ENCODE data around the gene SERTM1. TPM values are rescaled to one million over a fixed set of nuclear protein-coding genes. Genes with fewer than 3 reads are reported as not detected.

The SERTM1 gene
- total RNA-seq, 2 experiments from 2014 or later: not detected

DNA sequence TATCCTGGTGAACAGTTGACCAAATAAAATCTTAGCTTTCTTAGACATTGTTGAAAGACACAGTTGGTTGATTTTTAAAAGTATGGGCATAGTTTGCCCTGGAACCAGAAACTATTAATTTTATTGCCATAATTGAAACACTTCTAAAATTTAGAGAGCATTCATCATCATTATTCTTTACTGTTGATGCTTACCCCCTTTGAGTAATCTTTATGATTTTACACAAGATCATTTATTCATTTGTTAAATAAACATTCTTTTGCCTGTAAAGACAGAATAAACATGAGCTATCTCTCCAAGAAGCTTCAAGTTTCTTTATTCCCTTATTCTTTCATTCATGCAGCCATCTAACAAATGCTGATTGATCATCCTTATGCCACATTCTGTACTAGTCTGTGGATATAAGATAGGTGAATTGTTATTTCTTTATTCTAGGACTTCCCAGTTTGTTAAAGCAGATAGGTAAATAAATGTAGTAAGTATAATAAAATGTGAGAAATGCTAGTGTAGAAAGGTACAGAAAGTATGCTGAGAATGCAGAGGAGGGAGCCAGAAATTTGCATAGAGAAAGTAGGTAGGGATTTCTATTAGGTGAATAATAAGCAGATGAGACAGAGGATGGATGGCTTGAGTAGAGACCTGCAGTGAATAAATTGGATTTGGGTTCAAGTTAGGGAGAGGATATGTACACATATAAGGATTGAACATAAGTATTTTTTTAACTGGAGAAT lies 8.2 kb downstream of the SERTM1 start:
- DNase-seq: no peak

DNA sequence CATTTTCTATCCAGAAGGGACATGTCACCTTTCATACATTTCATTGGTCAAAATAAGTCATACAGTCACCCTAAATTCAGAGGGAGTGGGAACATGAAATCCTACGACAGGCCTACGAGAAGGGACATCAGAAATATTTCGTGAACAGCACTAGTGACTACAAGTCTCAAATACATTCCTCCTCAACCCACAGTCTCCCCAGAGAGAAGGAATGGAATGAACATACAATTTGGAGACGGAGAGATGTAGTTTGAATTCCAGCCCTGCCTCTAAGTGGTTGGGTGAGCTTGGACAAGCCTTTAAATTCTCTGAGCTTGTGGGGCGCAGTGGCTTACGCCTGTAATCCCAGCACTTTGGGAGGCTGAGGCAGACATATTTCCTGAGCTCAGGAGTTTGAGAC lies 9.9 kb downstream of the SERTM1 start:
- peaks cover 4% of the 10 kb centered on the region for H3K27me3 Mint-ChIP-seq
- POLR2A ChIA-PET: no interaction called here
- no peak for ATAC-seq (ENCODE audit: low read depth)
- no peak overlapping the region for H3K4me3 Mint-ChIP-seq
- no peaks in the 10 kb centered on the region for H3K9me3 Mint-ChIP-seq
- no peak for DNase-seq
- H3K27ac Mint-ChIP-seq: no peak overlapping the region
- no peaks in the 10 kb centered on the region for H3K4me1 Mint-ChIP-seq
- H3K36me3 Mint-ChIP-seq: no peaks in the 10 kb centered on the region

More for the DNA sequence above, 8.2 kb downstream of the SERTM1 start:
- Mint-ChIP-seq H3K9me3 (no peaks in the 10 kb centered on the region), H3K36me3 (no peaks in the 10 kb centered on the region), H3K27ac (no peak overlapping the region), H3K27me3 (peaks cover 4% of the 10 kb centered on the region), H3K4me1 (no peaks in the 10 kb centered on the region), H3K4me3 (no peak overlapping the region)
- no peak for ATAC-seq (ENCODE audit: low read depth)
- POLR2A ChIA-PET: no interaction called here

DNA sequence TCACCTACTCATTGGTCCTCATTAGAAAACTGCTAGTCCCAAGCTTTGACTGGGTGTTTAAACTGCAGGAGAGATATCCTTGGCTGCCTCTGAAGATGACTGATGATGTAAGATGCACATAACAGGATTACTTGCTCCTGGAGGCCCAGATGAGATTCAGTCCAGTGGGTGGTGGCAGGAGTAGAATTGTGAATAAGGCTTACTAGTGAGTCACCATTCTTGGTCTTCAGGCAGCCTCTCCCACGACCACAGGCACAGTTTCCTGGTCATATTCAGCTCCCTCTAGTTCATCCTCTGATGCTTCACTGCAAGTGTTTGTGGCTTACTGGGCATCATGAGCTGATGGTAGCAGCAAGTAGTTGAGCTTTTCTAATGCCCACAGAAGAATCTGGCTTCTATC lies 12.1 kb downstream of the SERTM1 start:
- Mint-ChIP-seq H3K36me3 (no peaks in the 10 kb centered on the region), H3K9me3 (no peaks in the 10 kb centered on the region), H3K27me3 (peaks cover 6% of the 10 kb centered on the region), H3K27ac (no peak overlapping the region), H3K4me3 (no peak overlapping the region), H3K4me1 (no peaks in the 10 kb centered on the region)
- POLR2A ChIA-PET: no interaction called here
- no peak for DNase-seq
- ATAC-seq (ENCODE audit: low read depth): no peak

DNA sequence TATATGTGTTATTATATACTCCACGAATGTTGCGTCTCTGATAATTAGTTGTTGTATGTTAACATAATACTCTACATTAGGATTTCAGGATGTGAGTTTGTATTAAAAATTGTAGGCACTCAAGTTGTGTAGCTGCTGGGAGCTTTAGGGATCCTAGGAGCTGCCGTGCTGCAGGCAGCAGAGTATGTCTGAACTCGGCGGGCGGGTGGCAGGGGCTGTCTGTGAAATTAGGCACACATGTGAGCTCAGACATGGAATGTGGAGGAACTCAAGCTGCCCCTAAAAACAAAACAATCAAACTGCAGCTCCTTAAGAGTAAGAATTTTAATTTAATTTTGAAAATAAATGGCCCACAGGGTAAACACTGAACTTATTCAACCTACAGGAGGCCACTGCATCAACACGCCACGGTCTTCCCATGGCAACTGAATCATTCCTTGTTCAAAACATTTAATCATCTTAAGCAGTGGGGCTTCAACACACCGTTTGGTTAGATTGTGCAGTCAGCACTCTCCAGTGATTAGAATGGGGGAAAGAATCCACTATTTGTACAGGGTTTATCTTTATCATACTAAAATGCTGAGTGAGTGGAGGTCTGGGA lies 22.7 kb downstream of the SERTM1 start:
- Mint-ChIP-seq H3K9me3 (no peaks in the 10 kb centered on the region), H3K36me3 (no peaks in the 10 kb centered on the region)
- POLR2A ChIA-PET: no interaction called here

DNA sequence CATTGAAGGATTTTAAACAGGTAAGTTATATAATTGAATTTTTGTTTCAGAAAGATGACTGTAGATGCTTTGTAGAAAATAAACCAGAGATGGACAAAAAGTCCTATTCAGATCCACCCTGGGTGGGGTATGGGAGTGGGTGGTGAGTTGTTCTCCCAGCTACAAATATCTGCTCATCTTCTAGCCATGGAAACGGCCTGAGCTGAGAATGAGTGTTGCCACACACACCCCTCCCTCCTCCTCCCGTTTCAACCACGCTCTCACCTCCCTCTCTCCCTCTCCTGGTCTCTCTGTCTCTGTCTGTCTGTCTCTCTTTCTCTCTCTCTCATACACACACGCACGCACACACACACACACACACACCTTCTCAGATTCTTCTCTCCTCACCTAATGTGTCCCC lies 26.4 kb downstream of the SERTM1 start:
- Mint-ChIP-seq H3K36me3 (no peaks in the 10 kb centered on the region), H3K4me3 (no peak overlapping the region), H3K4me1 (no peaks in the 10 kb centered on the region), H3K9me3 (no peaks in the 10 kb centered on the region), H3K27me3 (peaks cover 6% of the 10 kb centered on the region), H3K27ac (no peak overlapping the region)
- DNase-seq (no peak), ATAC-seq (ENCODE audit: low read depth) (no peak)
- POLR2A ChIA-PET: no interaction called here

More for the DNA sequence above, 22.7 kb downstream of the SERTM1 start:
- H3K4me1 Mint-ChIP-seq: no peaks in the 10 kb centered on the region
- no peak overlapping the region for H3K27ac Mint-ChIP-seq
- H3K4me3 Mint-ChIP-seq: no peak overlapping the region
- DNase-seq (no peak), ATAC-seq (ENCODE audit: low read depth) (no peak)
- H3K27me3 Mint-ChIP-seq: peaks cover 11% of the 10 kb centered on the region

DNA sequence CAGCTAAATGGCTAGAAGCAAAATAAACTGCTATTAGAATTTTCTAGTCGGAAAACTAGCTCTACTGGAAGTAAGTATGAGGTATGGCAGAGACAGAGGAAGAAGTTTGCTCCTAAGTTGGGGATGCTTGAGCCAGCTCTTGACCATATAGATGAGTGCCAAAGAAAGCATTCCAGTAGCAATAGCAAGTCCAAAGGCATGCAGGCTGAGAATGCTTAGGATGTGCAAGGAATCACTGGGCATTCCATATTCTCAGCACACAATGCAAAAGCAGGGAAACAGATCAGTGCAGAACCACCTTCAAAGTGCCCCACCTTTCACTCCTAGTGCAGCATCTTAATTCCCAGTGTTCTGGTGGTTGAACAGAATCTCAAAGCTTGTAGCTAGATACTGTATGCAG lies 32.9 kb downstream of the SERTM1 start:
- DNase-seq: no peak
- H3K4me3 Mint-ChIP-seq: no peak overlapping the region
- no peaks in the 10 kb centered on the region for H3K27me3 Mint-ChIP-seq
- H3K9me3 Mint-ChIP-seq: no peaks in the 10 kb centered on the region
- no peak for ATAC-seq (ENCODE audit: low read depth)
- H3K36me3 Mint-ChIP-seq: no peaks in the 10 kb centered on the region
- POLR2A ChIA-PET: no interaction called here
- H3K27ac Mint-ChIP-seq: no peak overlapping the region
- no peaks in the 10 kb centered on the region for H3K4me1 Mint-ChIP-seq

DNA sequence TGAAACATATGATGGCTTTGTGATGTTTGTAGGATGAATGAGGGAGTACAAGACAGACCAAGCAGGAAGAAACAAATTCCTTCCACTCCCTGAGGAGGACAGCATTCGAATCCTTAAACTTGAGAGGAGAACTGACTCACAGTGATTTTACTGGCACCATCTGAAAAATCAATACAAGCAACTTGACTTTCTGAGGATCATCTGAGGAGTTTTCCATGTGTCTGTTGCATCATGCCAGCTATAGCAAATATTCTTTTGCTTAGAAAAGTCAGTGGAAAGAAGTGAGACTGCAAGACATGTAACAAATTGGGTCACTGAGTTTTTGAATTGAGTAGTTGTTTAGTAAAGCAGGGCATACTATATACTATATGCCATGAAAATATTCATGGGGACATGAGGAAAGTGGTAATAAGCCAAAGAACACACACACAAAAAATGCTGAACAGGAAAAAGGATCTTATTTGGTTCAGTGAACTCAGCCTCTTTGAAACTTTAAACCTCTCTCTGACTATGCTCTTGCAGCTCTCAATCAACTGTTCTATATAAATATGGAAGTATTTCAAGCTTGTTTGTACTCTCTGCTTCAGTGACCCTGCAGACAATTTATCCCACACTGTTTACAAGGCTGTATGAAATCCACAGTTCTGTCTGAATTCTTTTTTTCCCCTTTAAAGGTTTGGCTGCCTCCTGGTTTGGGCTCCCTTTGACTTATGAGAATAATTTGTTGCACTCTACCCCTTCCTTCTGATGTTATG lies 35.5 kb downstream of the SERTM1 start:
- H3K27me3 Mint-ChIP-seq: peaks cover 3% of the 10 kb centered on the region
- H3K36me3 Mint-ChIP-seq: no peaks in the 10 kb centered on the region
- H3K4me1 Mint-ChIP-seq: no peaks in the 10 kb centered on the region
- DNase-seq: no peak
- no peak for ATAC-seq (ENCODE audit: low read depth)
- H3K9me3 Mint-ChIP-seq: no peaks in the 10 kb centered on the region
- no peak overlapping the region for H3K27ac Mint-ChIP-seq
- no peak overlapping the region for H3K4me3 Mint-ChIP-seq
- POLR2A ChIA-PET: no interaction called here

DNA sequence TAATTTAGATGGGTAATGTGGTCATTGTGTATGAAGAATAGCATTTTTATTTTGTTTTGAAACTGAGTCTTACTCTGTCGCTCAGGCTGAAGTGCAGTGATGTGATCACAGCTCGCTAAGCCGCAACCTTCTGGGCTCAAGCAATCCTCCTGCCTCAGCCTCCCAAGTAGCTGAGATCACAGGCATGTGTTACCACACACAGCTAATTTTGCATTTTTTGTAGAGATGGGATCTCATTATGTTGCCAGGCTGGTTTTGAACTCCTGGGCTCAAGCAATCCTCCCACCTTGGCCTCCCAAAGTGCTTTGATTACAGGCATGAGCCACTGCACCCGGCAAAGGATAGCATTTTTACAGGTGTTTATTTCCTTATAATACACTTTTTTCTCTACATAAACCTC lies 36.6 kb downstream of the SERTM1 start:
- no peaks in the 10 kb centered on the region for H3K4me1 Mint-ChIP-seq
- POLR2A ChIA-PET: no interaction called here
- H3K36me3 Mint-ChIP-seq: no peaks in the 10 kb centered on the region

DNA sequence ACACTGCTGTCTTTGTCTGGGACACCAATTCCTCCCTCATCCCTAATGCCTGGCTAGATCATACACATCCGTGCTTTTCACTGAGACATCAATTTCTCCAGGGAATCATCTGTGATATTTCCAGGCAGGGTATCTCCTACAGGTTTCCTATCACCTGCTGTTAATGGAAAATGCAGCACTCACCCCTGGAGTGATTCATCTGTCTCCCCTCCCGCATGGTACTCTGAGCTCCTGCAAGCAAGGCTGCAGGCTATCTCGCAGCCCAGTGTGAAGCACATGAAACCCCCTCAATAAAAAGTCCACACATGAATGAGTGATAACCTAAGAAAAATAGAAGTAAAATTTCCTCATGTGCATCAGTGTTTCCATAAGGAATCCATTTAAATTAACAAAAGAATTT lies 38.5 kb downstream of the SERTM1 start:
- no peak overlapping the region for H3K4me3 Mint-ChIP-seq
- no peak for DNase-seq
- no peak for ATAC-seq (ENCODE audit: low read depth)
- no peaks in the 10 kb centered on the region for H3K9me3 Mint-ChIP-seq
- POLR2A ChIA-PET: no interaction called here
- H3K27ac Mint-ChIP-seq: no peak overlapping the region
- no peaks in the 10 kb centered on the region for H3K36me3 Mint-ChIP-seq
- H3K4me1 Mint-ChIP-seq: no peaks in the 10 kb centered on the region
- peaks cover 7% of the 10 kb centered on the region for H3K27me3 Mint-ChIP-seq

More for the DNA sequence above, 36.6 kb downstream of the SERTM1 start:
- DNase-seq (no peak), ATAC-seq (ENCODE audit: low read depth) (no peak)
- peaks cover 7% of the 10 kb centered on the region for H3K27me3 Mint-ChIP-seq
- H3K4me3 Mint-ChIP-seq: no peak overlapping the region
- H3K27ac Mint-ChIP-seq: no peak overlapping the region
- H3K9me3 Mint-ChIP-seq: no peaks in the 10 kb centered on the region

DNA sequence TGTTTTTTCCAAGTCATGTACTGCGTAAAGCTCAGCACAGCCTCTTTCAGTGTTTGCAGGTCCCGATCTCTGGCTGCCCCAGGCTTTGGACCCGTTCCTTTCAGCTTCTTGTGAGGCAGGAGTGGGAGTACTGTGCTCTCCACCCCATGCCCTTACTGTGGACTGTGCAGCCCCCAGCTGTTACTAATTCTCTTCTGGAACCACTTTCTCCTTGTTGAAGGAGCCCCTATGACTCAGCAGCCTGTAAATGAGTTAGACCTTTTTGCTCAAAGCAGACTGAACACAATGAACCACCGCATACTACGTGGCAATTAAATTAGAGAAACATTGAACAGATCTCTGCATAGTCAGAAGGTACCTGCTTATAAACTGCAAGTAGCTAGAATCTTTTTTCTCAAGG lies 39.0 kb downstream of the SERTM1 start:
- POLR2A ChIA-PET: no interaction called here
- ATAC-seq (ENCODE audit: low read depth): no peak
- Mint-ChIP-seq H3K4me3 (no peak overlapping the region), H3K36me3 (no peaks in the 10 kb centered on the region), H3K27ac (no peak overlapping the region), H3K27me3 (peaks cover 7% of the 10 kb centered on the region), H3K4me1 (no peaks in the 10 kb centered on the region), H3K9me3 (no peaks in the 10 kb centered on the region)
- DNase-seq: no peak

DNA sequence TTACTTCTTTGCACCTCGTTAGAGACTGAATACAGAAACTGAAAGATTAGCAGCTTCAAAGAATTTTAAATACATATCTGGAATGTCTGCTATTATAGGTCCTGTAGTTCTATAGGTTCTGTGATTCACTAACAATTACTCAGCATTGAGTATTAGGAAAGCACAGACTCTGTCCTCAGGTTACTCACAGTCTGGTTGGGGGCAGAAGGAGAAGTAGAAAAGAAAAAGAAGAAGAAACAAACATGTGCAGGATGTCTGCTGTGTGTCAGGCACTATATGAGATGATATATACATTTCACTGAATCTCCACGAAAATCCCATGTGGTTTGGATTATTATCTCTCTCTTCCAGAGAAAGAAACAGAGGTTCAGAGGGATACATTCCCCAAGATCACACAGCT lies 40.1 kb downstream of the SERTM1 start:
- Mint-ChIP-seq H3K36me3 (no peaks in the 10 kb centered on the region), H3K9me3 (no peaks in the 10 kb centered on the region), H3K4me1 (no peaks in the 10 kb centered on the region), H3K4me3 (no peak overlapping the region), H3K27me3 (peaks cover 7% of the 10 kb centered on the region), H3K27ac (no peak overlapping the region)
- POLR2A ChIA-PET: no interaction called here
- no peak for DNase-seq
- ATAC-seq (ENCODE audit: low read depth): no peak

DNA sequence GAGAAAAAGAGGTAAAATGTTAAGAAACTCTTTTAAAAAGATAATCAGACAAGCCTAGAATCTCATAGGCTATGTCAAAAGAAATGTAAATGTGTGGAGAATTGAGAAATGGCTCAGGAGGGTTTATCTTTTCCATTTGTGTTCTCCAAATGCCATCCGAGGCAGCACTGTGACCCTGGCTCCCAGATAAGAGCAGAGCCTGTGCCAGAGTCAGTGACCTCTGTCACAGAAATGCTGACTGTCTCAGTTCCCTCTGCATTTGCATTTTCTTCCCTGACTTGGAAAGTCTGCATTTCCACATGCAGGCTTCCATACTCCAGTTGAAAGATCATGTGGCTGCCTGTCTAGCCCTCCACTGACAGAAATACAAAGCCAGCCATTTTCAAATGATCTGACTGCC lies 42.0 kb downstream of the SERTM1 start:
- Mint-ChIP-seq H3K36me3 (no peaks in the 10 kb centered on the region), H3K4me3 (no peak overlapping the region), H3K27me3 (peaks cover 7% of the 10 kb centered on the region), H3K4me1 (no peaks in the 10 kb centered on the region), H3K9me3 (no peaks in the 10 kb centered on the region), H3K27ac (no peak overlapping the region)
- ATAC-seq (ENCODE audit: low read depth): no peak
- POLR2A ChIA-PET: no interaction called here
- no peak for DNase-seq

DNA sequence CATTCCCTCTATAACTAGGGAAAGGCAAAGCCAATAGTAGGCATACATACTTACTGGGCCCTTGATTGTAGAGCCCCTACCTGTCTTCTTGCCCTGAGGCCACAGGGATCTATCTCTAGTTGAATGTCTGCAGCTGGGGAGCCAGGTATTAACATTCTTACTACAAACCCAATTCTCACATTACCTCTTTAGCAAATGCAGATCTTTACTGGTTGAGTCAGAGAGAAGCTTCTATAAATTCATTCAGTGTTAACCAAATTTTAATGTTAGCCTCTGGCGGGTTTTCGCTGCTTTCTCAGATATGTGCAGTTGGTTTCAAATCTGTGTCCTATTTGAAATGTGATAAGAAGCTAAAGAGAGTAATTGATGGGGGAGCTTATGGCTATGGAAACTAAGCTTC lies 43.2 kb downstream of the SERTM1 start:
- Mint-ChIP-seq H3K27ac (no peak overlapping the region), H3K36me3 (no peaks in the 10 kb centered on the region), H3K4me3 (no peak overlapping the region), H3K27me3 (peaks cover 13% of the 10 kb centered on the region), H3K9me3 (no peaks in the 10 kb centered on the region), H3K4me1 (no peaks in the 10 kb centered on the region)
- ATAC-seq (ENCODE audit: low read depth): no peak
- POLR2A ChIA-PET: no interaction called here
- DNase-seq: no peak

DNA sequence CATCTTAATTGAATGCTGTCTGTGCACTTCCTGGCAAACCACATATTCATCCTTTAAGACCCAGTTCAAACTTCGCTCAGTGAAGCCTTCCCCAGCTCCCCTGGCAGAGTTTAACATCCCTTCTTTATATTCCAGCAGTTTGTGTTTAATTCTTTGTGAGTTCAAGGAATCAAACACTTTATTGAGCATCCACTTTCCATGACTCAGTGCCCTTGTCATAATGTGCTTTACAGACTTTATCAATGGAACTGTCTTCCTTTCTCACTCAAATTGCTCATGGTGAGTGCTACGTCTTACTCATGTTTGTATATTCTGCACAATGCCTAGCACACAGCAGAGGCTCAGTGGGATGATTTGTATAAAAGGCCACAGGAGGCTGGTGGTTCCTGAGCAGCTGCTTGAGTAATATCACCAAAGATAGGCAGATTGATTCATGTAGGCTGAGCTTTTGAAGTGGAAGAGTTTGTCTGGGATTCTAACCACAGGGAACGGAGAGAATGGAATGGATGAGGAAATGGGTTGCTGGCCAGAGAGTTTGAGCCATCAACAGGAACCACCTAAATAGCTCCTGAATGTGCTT lies 44.2 kb downstream of the SERTM1 start:
- Mint-ChIP-seq H3K4me3 (no peak overlapping the region), H3K9me3 (no peaks in the 10 kb centered on the region), H3K27ac (no peak overlapping the region), H3K4me1 (no peaks in the 10 kb centered on the region), H3K36me3 (no peaks in the 10 kb centered on the region), H3K27me3 (peaks cover 13% of the 10 kb centered on the region)
- POLR2A ChIA-PET: no interaction called here
- DNase-seq (no peak), ATAC-seq (ENCODE audit: low read depth) (no peak)
